GM12873 (cell line): ENCODE results near the gene TSHZ3.

ENCODE experiments used
- TF ChIP-seq, protein P1 (sequence below): IDR thresholded peaks from 2 replicates; pipeline ENCODE4 v1.5.1; 2012; ENCODE audit warnings: low read depth, mild to moderate bottlenecking, moderate library complexity, low read length, control low read depth; ENCODE audit not compliant: insufficient read depth; ENCODE audit errors: missing control alignments

The TSHZ3 gene

DNA sequence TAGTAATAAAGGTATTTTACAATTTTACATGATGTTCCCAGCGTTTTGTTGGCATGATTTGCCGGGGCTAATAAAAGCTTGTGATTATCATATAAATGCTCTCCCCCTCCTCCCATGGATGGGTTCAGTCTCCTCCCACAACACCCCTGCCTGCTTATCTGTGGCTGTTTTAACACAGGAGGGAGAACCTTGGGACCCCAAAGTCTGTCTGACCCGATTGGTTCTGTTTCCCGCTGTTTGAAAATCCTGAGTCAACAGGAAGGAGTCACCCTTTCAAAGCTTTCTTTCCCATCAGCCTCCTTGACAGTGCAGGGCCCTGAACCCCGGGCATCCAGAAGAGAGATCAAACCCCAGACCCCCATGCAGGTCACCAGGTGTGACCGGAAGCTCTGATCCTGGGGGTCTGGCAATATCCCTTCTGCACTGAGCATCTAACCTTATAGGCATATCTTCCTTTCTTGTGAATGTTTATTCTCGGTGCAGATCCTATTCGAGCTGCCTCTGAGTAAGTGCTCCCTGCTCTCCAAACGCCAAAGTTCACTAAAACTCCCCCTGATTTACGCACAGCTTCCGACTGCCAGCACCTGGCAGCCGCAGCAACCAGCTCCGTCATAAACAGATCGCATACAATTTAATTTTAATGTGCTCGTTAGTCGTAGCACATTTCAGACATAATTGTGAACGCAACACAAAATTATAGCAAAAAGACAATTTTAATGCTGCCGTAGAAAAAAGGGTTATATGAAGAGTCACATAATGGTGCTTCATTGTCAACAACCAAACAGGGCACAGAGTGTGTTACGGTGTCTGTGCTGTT lies 74.8 kb downstream of the TSHZ3 start:
- TF ChIP-seq, protein P1, sequence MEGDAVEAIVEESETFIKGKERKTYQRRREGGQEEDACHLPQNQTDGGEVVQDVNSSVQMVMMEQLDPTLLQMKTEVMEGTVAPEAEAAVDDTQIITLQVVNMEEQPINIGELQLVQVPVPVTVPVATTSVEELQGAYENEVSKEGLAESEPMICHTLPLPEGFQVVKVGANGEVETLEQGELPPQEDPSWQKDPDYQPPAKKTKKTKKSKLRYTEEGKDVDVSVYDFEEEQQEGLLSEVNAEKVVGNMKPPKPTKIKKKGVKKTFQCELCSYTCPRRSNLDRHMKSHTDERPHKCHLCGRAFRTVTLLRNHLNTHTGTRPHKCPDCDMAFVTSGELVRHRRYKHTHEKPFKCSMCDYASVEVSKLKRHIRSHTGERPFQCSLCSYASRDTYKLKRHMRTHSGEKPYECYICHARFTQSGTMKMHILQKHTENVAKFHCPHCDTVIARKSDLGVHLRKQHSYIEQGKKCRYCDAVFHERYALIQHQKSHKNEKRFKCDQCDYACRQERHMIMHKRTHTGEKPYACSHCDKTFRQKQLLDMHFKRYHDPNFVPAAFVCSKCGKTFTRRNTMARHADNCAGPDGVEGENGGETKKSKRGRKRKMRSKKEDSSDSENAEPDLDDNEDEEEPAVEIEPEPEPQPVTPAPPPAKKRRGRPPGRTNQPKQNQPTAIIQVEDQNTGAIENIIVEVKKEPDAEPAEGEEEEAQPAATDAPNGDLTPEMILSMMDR: no peak

DNA sequence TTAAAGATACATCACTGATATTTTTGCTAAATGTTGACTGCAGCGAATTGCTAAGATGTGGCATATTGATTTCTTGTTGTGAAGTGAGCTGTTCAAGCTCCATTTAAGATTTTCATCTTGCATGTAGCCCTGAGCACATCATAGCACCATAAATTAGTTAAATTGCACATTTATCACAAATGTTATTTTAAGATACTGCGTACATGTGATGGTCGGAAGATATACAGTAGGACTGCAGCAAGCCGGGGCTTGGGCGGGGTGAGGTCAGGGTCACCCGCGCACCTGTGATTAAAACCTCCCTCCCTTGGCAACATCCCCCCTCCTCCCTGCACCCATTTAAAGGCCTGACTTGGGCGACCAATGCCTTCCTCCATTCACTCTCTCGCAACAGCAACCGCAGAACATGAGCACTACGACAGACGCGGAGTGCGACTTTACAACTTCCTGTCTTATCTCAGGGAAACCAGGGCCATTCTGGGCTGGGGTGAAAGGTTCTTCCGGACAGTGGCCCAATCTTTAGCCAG lies 76.6 kb downstream of the TSHZ3 start:
- TF ChIP-seq, protein P1: no peak

- TF ChIP-seq, protein P1: no peak
Observed at GRCh38 chr19:31271306-31271911, 77.8 kb downstream of the TSHZ3 start.

DNA sequence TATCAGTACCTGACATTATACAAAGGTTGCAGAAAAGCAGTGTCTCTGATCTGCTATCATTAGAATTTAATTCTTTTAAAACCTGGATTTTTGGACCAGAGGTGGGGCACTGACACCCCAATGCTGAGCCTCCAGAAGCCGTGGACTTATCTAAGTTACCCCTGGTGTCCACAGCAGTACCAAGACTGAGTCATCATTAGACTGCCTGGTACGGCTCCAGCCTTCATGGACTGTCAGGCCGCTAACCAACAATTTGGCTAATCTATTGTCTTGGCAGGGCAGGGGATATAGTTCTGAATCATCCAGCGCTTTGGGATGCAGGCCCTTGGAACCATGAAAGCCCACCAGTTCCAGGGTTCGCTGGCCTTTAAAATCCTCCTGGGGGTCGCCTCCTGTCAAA lies 78.3 kb downstream of the TSHZ3 start:
- TF ChIP-seq, protein P1: no peak

- TF ChIP-seq, protein P1: no peak
Observed at GRCh38 chr19:31269425-31270127, 79.7 kb downstream of the TSHZ3 start.

DNA sequence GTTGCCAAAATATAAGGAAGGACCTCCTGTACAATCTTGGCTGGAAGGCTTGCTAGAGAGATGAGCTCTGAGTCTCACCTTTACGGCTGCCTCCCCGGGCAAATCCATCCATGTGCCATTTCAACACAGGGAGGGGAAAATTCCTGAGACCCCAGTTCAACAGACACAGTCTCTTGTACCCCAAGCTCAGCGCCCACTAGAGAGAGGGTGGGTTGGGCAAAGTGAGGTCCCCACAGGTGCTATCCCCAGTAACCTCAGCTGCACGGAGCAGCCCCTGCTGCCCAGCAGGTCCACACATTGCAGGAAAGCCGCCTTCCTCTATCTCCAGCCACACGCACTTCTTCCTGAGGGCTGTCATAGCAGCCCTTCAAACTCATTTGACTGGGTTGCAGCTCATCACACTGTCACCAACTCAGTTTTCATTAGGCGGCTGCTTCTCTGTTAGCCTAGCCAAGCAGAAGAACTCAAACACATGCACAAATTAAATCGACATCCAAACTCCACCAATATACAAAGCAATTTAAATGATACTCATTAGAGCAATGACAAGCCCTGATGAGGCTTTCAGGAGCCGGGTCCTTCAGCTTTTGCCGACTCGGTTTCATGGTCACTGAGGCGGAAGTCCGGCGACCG lies 80.4 kb downstream of the TSHZ3 start:
- TF ChIP-seq, protein P1: no peak

DNA sequence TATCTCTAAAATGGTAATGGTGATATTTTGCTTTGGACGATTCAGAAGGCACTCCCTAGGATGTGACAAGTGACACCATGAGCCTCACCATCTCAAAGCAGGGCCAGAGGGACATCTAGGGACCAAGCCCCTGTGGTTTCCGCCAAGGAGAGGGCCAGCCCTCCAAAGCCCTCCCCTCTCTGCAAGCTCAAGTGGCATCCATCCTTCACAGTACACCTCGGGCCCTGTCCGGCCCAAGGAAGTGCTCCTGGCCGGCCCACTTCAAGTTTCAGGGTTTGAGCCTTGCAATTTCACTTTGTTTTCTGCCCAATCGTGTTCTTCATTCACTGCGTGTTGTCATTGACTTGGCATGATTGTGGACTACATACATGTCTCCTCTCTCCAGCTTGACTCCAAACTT lies 82.5 kb downstream of the TSHZ3 start:
- TF ChIP-seq, protein P1: no peak
